Kidney (tissue), 14 donors: ENCODE data around the gene TBC1D2. TPM values are rescaled to one million over a fixed set of nuclear protein-coding genes. Genes with fewer than 3 reads are reported as not detected.

Experiments
- DNase-seq, 5 donors: peaks; one replicate each; pipeline ENCODE4 v3.0.0-alpha.2; 2013 to 2020
- FAIRE-seq: peaks from 2 replicates; lab custom pipeline; 2012; peaks lifted over from hg19 to GRCh38; lab: Jason Lieb, UNC
- H3K27ac ChIP-seq, 2 donors: one replicate each; pipeline ENCODE4 v1.7.0; 2013; ENCODE audit warnings: low read depth in 2 of 2, low read length in 2 of 2, inconsistent platforms in 1 of 2
- H3K27me3 ChIP-seq: one replicate; pipeline ENCODE4 v1.7.1; 2013; ENCODE audit warnings: low read length, inconsistent platforms; ENCODE audit not compliant: control insufficient read depth, insufficient read depth
- H3K36me3 ChIP-seq, 3 donors: one replicate each; pipeline versions ENCODE4 v1.7.0 to v1.7.1; 2013; ENCODE audit warnings: low read length in 3 of 3, control low read depth in 1 of 3, inconsistent platforms in 1 of 3; ENCODE audit not compliant: insufficient read depth in 3 of 3, control insufficient read depth in 2 of 3
- H3K4me1 ChIP-seq, 3 donors: one replicate each; pipeline versions ENCODE4 v1.7.0 to v1.7.1; 2013; ENCODE audit warnings: low read length in 3 of 3, inconsistent platforms in 1 of 3, low read depth in 1 of 3; ENCODE audit not compliant: control insufficient read depth in 2 of 3, insufficient read depth in 2 of 3
- H3K4me3 ChIP-seq, 3 donors: one replicate each; pipeline versions ENCODE4 v1.7.0 to v1.8.1; 2013; ENCODE audit warnings: low read length in 3 of 3, control low read depth in 1 of 3, inconsistent platforms in 1 of 3
- H3K9ac ChIP-seq, 3 donors: one replicate each; pipeline versions ENCODE4 v1.7.0 to v1.7.1; 2013; ENCODE audit warnings: low read length in 3 of 3, control low read depth in 1 of 3, inconsistent platforms in 1 of 3
- H3K9me3 ChIP-seq, 3 donors: one replicate each; pipeline versions ENCODE4 v1.7.0 to v1.7.1; 2013; ENCODE audit warnings: low read length in 3 of 3, control low read depth in 1 of 3, inconsistent platforms in 1 of 3; ENCODE audit not compliant: control insufficient read depth in 2 of 3, insufficient read depth in 1 of 3
- CTCF ChIP-seq: IDR thresholded peaks from 3 replicates; pipeline ENCODE4 v1.5.1; 2012; ENCODE audit warnings: mild to moderate bottlenecking, moderate library complexity, borderline replicate concordance; ENCODE audit not compliant: insufficient read depth; ENCODE audit errors: extremely low read depth
- intact Hi-C: fragments of 100-400 bp; cut with DNase I; formaldehyde crosslinking; loops from one replicate; pipeline ENCODE4 v1.11.1; 2022
- polyA plus RNA-seq: library from polyadenylated mRNA; stranded (reverse); fragments of 350-450 nt; fragmentation: Illumina TruSeq; extraction: RNeasy Lipid Tissue Mini Kit (QIAGEN cat#74804); gene quantifications from one replicate; pipeline ENCODE4 v1.2.3, GENCODE V29; 2014; ENCODE audit warnings: low read depth, low replicate concordance; ENCODE audit not compliant: insufficient read depth
- total RNA-seq: library from RNA; stranded (reverse); fragmentation: NEBNext Ultra II Directional; extraction: Animal tissue kit (Norgen Biotek cat#: 25700); gene quantifications from one replicate; pipeline ENCODE4 v1.2.1, GENCODE V29; 2021
- donor health status: control.
- donor health status: control.
- donor health status: control.
- donor health status: control.
- donor health status: control.
- donor health status: DM: yes; HTN: yes; CAD: no.
- donor health status: Normal renal cell carcinoma (clear cell type).

TBC1D2 gene
- total and polyA plus RNA-seq, 2 donors from 2014 or later, result 7.7 to 19.6 TPM

GRCh38 chr9:98201749-98202148 is 53.7 kb downstream of the TBC1D2 start:
- DNase-seq (no peak), FAIRE-seq (no peak)
- H3K27ac ChIP-seq, result no peak overlapping the region
- H3K9ac ChIP-seq, result no peak overlapping the region
- H3K4me3 ChIP-seq, result no peak overlapping the region
- no peaks in the 10 kb centered on the region for H3K4me1 ChIP-seq
- no peak for TF ChIP-seq CTCF
- intact Hi-C loops, result no loop called here
- H3K9me3 ChIP-seq, result no peaks in the 10 kb centered on the region
- peaks cover 0 to 3% (median 0%) of the 10 kb centered on the region in 3 donors for H3K36me3 ChIP-seq
- no peaks in the 10 kb centered on the region for H3K27me3 ChIP-seq

- Histone ChIP-seq H3K4me1 (no peaks in the 10 kb centered on the region), H3K4me3 (no peak overlapping the region), H3K36me3 (peaks cover 0 to 3% (median 0%) of the 10 kb centered on the region in 3 donors), H3K27ac (no peak overlapping the region), H3K27me3 (no peaks in the 10 kb centered on the region), H3K9ac (no peak overlapping the region), H3K9me3 (no peaks in the 10 kb centered on the region)
- FAIRE-seq (no peak), DNase-seq (no peak)
- no peak for TF ChIP-seq CTCF
- intact Hi-C loops, result no loop called here
Observed at GRCh38 chr9:98201102-98201501, 54.3 kb downstream of the TBC1D2 start.

GRCh38 chr9:98199388-98200033 is 55.9 kb downstream of the TBC1D2 start:
- FAIRE-seq, result no peak
- Histone ChIP-seq H3K27me3 (no peaks in the 10 kb centered on the region), H3K9ac (no peak overlapping the region), H3K36me3 (peaks cover 0 to 3% (median 0%) of the 10 kb centered on the region in 3 donors), H3K27ac (no peak overlapping the region), H3K9me3 (no peaks in the 10 kb centered on the region), H3K4me1 (no peaks in the 10 kb centered on the region), H3K4me3 (no peak overlapping the region)
- no peak for TF ChIP-seq CTCF
- peak in 1 of 5 donors; percentile 31 for DNase-seq
- intact Hi-C loops, result no loop called here
